WTC11 (cell line): Measurements from ENCODE around the gene CPNE1.

ENCODE experiments used
- KAT7 ChIP-seq: sonication (generic); formaldehyde crosslinking; IDR thresholded peaks from 2 replicates; pipeline ENCODE4 v1.8.1; 2023; ENCODE audit warnings: missing genetic modification reagents, mild to moderate bottlenecking, borderline replicate concordance
- ZNF121 ChIP-seq: sonication (generic); formaldehyde crosslinking; IDR thresholded peaks from 2 replicates; pipeline ENCODE4 v1.8.0; 2023; ENCODE audit warnings: missing genetic modification reagents
- TF ChIP-seq, protein P1 (sequence below): sonication (generic); formaldehyde crosslinking; IDR thresholded peaks from 2 replicates; pipeline ENCODE4 v1.8.1; 2022; ENCODE audit warnings: low read depth, missing genetic modification reagents, borderline replicate concordance
- TF ChIP-seq, protein P2 (sequence below): fragments of 200-600 bp; IDR thresholded peaks from 2 replicates; pipeline ENCODE4 v1.8.0; 2022; ENCODE audit warnings: antibody characterized with exemption
- TF ChIP-seq, protein P3 (sequence below): sonication (generic); formaldehyde crosslinking; IDR thresholded peaks from 2 replicates; pipeline ENCODE4 v1.8.0; 2022; ENCODE audit warnings: missing genetic modification reagents
- TF ChIP-seq, protein P4 (sequence below): sonication (generic); formaldehyde crosslinking; IDR thresholded peaks from 2 replicates; pipeline ENCODE4 v1.8.1; 2023; ENCODE audit warnings: mild to moderate bottlenecking, missing genetic modification reagents, moderate library complexity

DNA sequence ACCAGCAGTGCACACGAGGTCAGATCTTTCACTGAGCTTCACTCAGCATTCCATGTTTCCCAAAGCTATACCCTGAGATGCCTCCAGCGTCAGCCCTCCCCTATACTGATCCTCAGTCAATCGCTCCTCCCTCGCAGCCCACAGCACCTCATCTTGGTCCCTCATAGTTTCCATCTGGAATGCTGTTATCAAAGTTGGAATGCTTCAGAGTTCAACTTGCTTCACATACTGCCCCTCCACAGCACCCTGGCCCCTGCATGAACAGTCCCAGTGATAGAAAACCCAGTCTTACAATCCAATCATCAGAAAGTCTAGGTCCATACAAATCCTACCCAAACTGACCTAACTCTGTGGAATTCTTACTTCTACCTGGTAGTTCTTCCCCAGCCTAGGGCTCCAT is 29.0 kb downstream of the CPNE1 start:
- TF ChIP-seq, protein P1, sequence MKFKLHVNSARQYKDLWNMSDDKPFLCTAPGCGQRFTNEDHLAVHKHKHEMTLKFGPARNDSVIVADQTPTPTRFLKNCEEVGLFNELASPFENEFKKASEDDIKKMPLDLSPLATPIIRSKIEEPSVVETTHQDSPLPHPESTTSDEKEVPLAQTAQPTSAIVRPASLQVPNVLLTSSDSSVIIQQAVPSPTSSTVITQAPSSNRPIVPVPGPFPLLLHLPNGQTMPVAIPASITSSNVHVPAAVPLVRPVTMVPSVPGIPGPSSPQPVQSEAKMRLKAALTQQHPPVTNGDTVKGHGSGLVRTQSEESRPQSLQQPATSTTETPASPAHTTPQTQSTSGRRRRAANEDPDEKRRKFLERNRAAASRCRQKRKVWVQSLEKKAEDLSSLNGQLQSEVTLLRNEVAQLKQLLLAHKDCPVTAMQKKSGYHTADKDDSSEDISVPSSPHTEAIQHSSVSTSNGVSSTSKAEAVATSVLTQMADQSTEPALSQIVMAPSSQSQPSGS (CRISPR knock-in tag), result no peak
- TF ChIP-seq, protein P2, sequence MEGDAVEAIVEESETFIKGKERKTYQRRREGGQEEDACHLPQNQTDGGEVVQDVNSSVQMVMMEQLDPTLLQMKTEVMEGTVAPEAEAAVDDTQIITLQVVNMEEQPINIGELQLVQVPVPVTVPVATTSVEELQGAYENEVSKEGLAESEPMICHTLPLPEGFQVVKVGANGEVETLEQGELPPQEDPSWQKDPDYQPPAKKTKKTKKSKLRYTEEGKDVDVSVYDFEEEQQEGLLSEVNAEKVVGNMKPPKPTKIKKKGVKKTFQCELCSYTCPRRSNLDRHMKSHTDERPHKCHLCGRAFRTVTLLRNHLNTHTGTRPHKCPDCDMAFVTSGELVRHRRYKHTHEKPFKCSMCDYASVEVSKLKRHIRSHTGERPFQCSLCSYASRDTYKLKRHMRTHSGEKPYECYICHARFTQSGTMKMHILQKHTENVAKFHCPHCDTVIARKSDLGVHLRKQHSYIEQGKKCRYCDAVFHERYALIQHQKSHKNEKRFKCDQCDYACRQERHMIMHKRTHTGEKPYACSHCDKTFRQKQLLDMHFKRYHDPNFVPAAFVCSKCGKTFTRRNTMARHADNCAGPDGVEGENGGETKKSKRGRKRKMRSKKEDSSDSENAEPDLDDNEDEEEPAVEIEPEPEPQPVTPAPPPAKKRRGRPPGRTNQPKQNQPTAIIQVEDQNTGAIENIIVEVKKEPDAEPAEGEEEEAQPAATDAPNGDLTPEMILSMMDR, result no peak
- TF ChIP-seq KAT7 (CRISPR knock-in tag) (no peak), ZNF121 (CRISPR knock-in tag) (no peak)
- TF ChIP-seq, protein P3, sequence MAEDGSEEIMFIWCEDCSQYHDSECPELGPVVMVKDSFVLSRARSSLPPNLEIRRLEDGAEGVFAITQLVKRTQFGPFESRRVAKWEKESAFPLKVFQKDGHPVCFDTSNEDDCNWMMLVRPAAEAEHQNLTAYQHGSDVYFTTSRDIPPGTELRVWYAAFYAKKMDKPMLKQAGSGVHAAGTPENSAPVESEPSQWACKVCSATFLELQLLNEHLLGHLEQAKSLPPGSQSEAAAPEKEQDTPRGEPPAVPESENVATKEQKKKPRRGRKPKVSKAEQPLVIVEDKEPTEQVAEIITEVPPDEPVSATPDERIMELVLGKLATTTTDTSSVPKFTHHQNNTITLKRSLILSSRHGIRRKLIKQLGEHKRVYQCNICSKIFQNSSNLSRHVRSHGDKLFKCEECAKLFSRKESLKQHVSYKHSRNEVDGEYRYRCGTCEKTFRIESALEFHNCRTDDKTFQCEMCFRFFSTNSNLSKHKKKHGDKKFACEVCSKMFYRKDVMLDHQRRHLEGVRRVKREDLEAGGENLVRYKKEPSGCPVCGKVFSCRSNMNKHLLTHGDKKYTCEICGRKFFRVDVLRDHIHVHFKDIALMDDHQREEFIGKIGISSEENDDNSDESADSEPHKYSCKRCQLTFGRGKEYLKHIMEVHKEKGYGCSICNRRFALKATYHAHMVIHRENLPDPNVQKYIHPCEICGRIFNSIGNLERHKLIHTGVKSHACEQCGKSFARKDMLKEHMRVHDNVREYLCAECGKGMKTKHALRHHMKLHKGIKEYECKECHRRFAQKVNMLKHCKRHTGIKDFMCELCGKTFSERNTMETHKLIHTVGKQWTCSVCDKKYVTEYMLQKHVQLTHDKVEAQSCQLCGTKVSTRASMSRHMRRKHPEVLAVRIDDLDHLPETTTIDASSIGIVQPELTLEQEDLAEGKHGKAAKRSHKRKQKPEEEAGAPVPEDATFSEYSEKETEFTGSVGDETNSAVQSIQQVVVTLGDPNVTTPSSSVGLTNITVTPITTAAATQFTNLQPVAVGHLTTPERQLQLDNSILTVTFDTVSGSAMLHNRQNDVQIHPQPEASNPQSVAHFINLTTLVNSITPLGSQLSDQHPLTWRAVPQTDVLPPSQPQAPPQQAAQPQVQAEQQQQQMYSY (CRISPR knock-in tag), result no peak
- TF ChIP-seq, protein P4, sequence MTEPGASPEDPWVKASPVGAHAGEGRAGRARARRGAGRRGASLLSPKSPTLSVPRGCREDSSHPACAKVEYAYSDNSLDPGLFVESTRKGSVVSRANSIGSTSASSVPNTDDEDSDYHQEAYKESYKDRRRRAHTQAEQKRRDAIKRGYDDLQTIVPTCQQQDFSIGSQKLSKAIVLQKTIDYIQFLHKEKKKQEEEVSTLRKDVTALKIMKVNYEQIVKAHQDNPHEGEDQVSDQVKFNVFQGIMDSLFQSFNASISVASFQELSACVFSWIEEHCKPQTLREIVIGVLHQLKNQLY, result no peak
